ENCODE measurements around the gene FAM50B. TPM values are rescaled to one million over a fixed set of nuclear protein-coding genes. Genes with fewer than 3 reads are reported as not detected.

Gene FAM50B
- total and polyA plus RNA-seq, 2 donors (not counting 1 experiment from before 2014, with no cell fraction given): 4.2 to 9.8 TPM

DNA sequence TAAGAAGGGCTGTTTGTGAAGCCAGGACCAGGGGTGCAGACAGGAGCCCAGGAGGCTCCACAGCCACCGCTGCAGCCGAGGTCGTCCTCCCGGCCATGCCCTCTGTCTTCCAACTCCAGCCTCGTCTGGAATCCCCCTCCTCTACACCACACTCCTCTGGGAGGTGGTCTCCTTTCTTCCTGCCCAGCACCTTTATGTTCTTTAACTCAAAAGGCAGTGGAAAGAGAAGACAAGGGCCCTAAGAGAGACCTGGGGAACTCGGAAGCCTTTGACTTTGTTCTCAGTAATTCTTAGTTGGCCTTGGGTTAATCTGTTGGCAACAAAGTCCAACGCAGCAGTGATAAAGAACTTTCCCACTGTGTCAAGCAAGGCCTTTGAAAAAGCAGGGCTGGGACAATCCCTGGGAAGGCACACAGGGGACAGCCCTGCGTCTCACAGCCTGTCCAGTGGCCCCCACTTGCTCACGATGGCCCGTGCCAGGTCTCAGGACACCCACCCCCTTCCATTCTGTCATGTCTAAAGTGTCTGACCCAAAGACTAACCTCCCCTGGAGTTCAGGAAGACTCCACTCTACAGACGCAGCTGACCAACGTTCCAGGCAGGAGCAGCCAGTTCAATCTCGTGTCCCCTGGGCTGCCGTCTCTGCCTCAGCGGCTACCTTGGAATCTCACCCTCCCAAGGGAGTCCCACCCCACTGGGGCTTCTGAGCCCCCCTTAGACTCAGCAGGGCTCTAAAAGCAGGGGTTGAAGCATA is 42.8 kb upstream of the FAM50B start:
- Mint-ChIP-seq H3K27ac (no peak overlapping the region), H3K9me3 (ENCODE audit: insufficient read depth) (no peaks in the 10 kb centered on the region), H3K4me3 (no peak overlapping the region), H3K4me1 (peaks cover 14% of the 10 kb centered on the region), H3K27me3 (no peaks in the 10 kb centered on the region)
- Histone ChIP-seq H3K27me3 (replicated peaks in 1 of 4; ENCODE audit: control extremely low read depth in 1 of 4, control insufficient read depth in 3 of 4, insufficient read depth in 4 of 4, low read length in 3 of 4) (no peaks in the 10 kb centered on the region), H3K9ac (ENCODE audit: low read length) (no peak overlapping the region), H2AFZ (ENCODE audit: insufficient read depth, low read depth, low read length, poor library complexity, severe bottlenecking) (no peak overlapping the region), H3K9me3 (ENCODE audit: control extremely low read depth in 1 of 3, control insufficient read depth in 2 of 3, insufficient read depth in 1 of 3, low read length in 2 of 3) (peaks cover 0 to 6% (median 0%) of the 10 kb centered on the region in 3 donors), H3K4me3 (ENCODE audit: control extremely low read depth in 1 of 5, extremely low read depth in 1 of 5, insufficient read depth in 1 of 5, low read depth in 2 of 5, low read length in 4 of 5) (no peak overlapping the region), H3K4me2 (replicated peaks; ENCODE audit: low read depth, low read length, poor library complexity, severe bottlenecking) (no peak overlapping the region), H3K79me2 (ENCODE audit: control insufficient read depth, insufficient read depth, low read length) (no peaks in the 10 kb centered on the region), H3K36me3 (replicated peaks in 1 of 2; ENCODE audit: control extremely low read depth in 1 of 2, control insufficient read depth in 1 of 2, extremely low read depth in 1 of 2, insufficient read depth in 2 of 2, low read length in 1 of 2) (no peaks in the 10 kb centered on the region), H3K4me1 (ENCODE audit: control insufficient read depth in 2 of 2, insufficient read depth in 2 of 2, low read length in 2 of 2) (peaks cover 4 to 8% of the 10 kb centered on the region in 2 donors), H4K20me1 (ENCODE audit: control insufficient read depth, insufficient read depth, low read length, poor library complexity, severe bottlenecking) (no peaks in the 10 kb centered on the region), H3K27ac (ENCODE audit: low read length in 2 of 2) (no peak overlapping the region)
- WGBS (ENCODE audit: insufficient coverage): 96% methylated on average over 9 of the region's 15 CpGs
- ATAC-seq (ENCODE audit: low read depth) (no peak), DNase-seq (no peak)
- intact Hi-C loops (cut with micrococcal nuclease): no loop called here
- ChIA-PET POLR2A (no interaction called here), CTCF (no interaction called here)
- TF ChIP-seq EZH2 (IDR thresholded peaks at IDR 0.05; ENCODE audit: borderline replicate concordance, insufficient read depth, low read depth, low read length, poor library complexity, severe bottlenecking): no peak
- TF ChIP-seq, protein P1, sequence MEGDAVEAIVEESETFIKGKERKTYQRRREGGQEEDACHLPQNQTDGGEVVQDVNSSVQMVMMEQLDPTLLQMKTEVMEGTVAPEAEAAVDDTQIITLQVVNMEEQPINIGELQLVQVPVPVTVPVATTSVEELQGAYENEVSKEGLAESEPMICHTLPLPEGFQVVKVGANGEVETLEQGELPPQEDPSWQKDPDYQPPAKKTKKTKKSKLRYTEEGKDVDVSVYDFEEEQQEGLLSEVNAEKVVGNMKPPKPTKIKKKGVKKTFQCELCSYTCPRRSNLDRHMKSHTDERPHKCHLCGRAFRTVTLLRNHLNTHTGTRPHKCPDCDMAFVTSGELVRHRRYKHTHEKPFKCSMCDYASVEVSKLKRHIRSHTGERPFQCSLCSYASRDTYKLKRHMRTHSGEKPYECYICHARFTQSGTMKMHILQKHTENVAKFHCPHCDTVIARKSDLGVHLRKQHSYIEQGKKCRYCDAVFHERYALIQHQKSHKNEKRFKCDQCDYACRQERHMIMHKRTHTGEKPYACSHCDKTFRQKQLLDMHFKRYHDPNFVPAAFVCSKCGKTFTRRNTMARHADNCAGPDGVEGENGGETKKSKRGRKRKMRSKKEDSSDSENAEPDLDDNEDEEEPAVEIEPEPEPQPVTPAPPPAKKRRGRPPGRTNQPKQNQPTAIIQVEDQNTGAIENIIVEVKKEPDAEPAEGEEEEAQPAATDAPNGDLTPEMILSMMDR (IDR thresholded peaks at IDR 0.05): no peak

DNA sequence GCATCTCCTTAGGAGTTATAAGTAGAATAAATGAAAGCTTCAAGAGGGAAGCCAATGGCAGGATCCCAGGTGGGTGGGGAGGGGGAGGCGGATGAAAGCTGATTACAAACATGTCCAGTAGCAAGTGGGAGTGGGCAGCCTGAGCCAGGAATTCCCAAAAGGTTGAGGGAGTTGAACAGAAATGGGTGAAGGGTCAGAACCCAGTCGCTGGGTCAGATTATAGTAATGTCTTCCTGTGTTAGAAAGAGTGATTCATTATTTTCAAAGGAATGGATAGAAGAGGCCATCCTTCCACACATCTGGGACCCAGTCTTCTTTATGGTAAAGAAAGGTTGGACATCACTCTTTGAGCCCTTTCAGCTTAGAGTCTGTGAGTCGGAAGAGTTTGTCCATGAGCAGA is 41.0 kb upstream of the FAM50B start:
- H3K27me3 Mint-ChIP-seq: no peaks in the 10 kb centered on the region
- H3K4me1 Mint-ChIP-seq: peaks cover 8% of the 10 kb centered on the region
- no peaks in the 10 kb centered on the region for H3K9me3 Mint-ChIP-seq (ENCODE audit: insufficient read depth)
- 100% methylated on average over 1 of the region's 3 CpGs for WGBS (ENCODE audit: insufficient coverage)
- Histone ChIP-seq H3K4me3 (ENCODE audit: control extremely low read depth in 1 of 5, extremely low read depth in 1 of 5, insufficient read depth in 1 of 5, low read depth in 2 of 5, low read length in 4 of 5) (no peak overlapping the region), H3K27ac (ENCODE audit: low read length in 2 of 2) (no peak overlapping the region), H3K36me3 (replicated peaks in 1 of 2; ENCODE audit: control extremely low read depth in 1 of 2, control insufficient read depth in 1 of 2, extremely low read depth in 1 of 2, insufficient read depth in 2 of 2, low read length in 1 of 2) (no peaks in the 10 kb centered on the region), H3K4me2 (replicated peaks; ENCODE audit: low read depth, low read length, poor library complexity, severe bottlenecking) (no peak overlapping the region), H2AFZ (ENCODE audit: insufficient read depth, low read depth, low read length, poor library complexity, severe bottlenecking) (no peak overlapping the region), H3K4me1 (ENCODE audit: control insufficient read depth in 2 of 2, insufficient read depth in 2 of 2, low read length in 2 of 2) (peaks cover 4 to 11% of the 10 kb centered on the region in 2 donors), H3K79me2 (ENCODE audit: control insufficient read depth, insufficient read depth, low read length) (no peaks in the 10 kb centered on the region), H3K27me3 (replicated peaks in 1 of 4; ENCODE audit: control extremely low read depth in 1 of 4, control insufficient read depth in 3 of 4, insufficient read depth in 4 of 4, low read length in 3 of 4) (no peaks in the 10 kb centered on the region), H4K20me1 (ENCODE audit: control insufficient read depth, insufficient read depth, low read length, poor library complexity, severe bottlenecking) (no peaks in the 10 kb centered on the region), H3K9ac (ENCODE audit: low read length) (no peak overlapping the region), H3K9me3 (ENCODE audit: control extremely low read depth in 1 of 3, control insufficient read depth in 2 of 3, insufficient read depth in 1 of 3, low read length in 2 of 3) (peaks cover 0 to 6% (median 0%) of the 10 kb centered on the region in 3 donors)
- no peak for ATAC-seq (ENCODE audit: low read depth)
- H3K27ac Mint-ChIP-seq: no peak overlapping the region
- no peak overlapping the region for H3K4me3 Mint-ChIP-seq
- TF ChIP-seq, protein P1 (IDR thresholded peaks at IDR 0.05): no peak
- no peak for TF ChIP-seq EZH2 (IDR thresholded peaks at IDR 0.05; ENCODE audit: borderline replicate concordance, insufficient read depth, low read depth, low read length, poor library complexity, severe bottlenecking)
- POLR2A ChIA-PET: no interaction called here
- CTCF ChIA-PET: no interaction called here
- no peak for DNase-seq
- intact Hi-C loops (cut with micrococcal nuclease): no loop called here

All from B cell (primary cell).